ES-I3 (cell line): Measurements from ENCODE around the gene CHN1.

Source experiments
- H3K36me3 ChIP-seq: 2 replicates; pipeline ENCODE4 v1.6.1; 2013; ENCODE audit warnings: mild to moderate bottlenecking, low read length, control low read depth, moderate library complexity; ENCODE audit not compliant: insufficient read depth
- H3K4me1 ChIP-seq: 2 replicates; pipeline ENCODE4 v1.6.1; 2013; ENCODE audit warnings: mild to moderate bottlenecking, control low read depth, low read length; ENCODE audit not compliant: insufficient read depth
- H3K9ac ChIP-seq: 2 replicates; pipeline ENCODE4 v1.6.1; 2013; ENCODE audit warnings: low read depth, mild to moderate bottlenecking, low read length, moderate library complexity
- H3K9me3 ChIP-seq: 2 replicates; pipeline ENCODE4 v1.6.1; 2013; ENCODE audit warnings: mild to moderate bottlenecking, low read length, moderate library complexity; ENCODE audit not compliant: control insufficient read depth, insufficient read depth

Gene CHN1

DNA sequence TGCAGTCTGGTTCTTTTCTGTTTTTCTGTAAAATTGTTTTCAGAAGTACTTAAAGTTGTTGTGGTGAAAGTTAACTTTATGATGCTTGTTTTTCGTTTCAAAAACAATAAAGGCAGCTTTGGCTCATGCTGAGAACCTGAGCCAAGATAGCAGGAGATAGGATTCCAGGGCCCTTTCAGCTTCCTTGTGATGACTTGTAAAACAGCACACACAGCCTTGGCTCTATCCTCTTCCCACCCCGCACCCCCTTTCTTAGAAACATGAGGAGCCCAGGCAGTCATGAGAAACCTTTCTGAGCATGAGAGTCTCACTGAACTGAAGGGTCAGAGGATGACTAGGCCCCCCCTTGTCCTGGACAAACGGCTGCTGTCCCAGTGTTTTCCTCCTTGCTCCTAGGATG lies 228.5 kb downstream of the CHN1 start:
- Histone ChIP-seq H3K9me3 (no peaks in the 10 kb centered on the region), H3K9ac (no peak overlapping the region), H3K36me3 (no peaks in the 10 kb centered on the region), H3K4me1 (peaks cover 60% of the 10 kb centered on the region)

- H3K36me3 ChIP-seq, result no peaks in the 10 kb centered on the region
- no peaks in the 10 kb centered on the region for H3K9me3 ChIP-seq
- H3K4me1 ChIP-seq, result peaks cover 62% of the 10 kb centered on the region
These were observed 229.0 kb downstream of the CHN1 start for GRCh38 chr2:174776223-174776622.

DNA sequence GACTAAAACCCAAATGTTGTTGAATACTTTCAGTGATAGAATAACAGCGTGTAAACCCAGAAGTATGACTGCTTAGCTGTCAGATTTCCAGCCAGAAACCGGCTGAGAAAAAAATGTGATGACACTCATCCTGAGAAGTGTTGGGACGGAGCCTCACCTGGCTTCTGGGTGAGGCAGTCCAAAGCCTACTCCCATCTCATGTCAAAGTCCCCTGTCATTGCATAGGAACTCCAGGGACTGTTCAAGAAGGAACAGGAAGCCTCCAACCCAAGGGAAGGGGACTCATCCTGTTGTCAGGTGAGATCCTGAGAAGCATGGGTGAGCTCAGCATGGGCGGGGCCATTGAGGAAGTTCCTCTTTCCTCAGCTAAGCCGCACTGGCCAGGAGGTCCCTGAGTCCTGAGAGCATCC lies 229.6 kb downstream of the CHN1 start:
- no peaks in the 10 kb centered on the region for H3K9me3 ChIP-seq
- no peaks in the 10 kb centered on the region for H3K36me3 ChIP-seq
- peaks cover 63% of the 10 kb centered on the region for H3K4me1 ChIP-seq
- no peak overlapping the region for H3K9ac ChIP-seq

More at GRCh38 chr2:174776223-174776622, 229.0 kb downstream of the CHN1 start:
- H3K9ac ChIP-seq, result no peak overlapping the region

DNA sequence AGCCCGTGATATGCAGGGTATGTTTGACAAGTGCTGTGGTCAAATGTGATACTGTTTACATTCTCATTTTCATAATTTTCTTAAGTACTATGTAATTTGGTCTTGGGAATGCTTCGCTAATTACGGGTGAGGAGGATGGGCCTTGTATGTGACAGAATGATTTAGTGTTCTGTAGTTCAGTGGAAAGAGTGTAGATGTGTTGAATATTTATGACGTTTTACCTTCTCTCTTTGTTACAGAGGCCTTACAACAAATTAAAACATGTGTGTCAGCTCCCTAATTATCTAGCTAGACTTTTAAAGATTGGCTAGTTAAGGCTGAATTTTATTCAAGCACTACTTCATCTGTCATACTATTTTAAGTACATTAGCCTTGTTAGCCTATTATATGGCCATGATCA lies 230.3 kb downstream of the CHN1 start:
- H3K36me3 ChIP-seq, result no peaks in the 10 kb centered on the region
- H3K4me1 ChIP-seq, result peaks cover 59% of the 10 kb centered on the region
- no peaks in the 10 kb centered on the region for H3K9me3 ChIP-seq
- no peak overlapping the region for H3K9ac ChIP-seq

GRCh38 chr2:174773215-174773614 lies 232.0 kb downstream of the CHN1 start:
- H3K36me3 ChIP-seq, result no peaks in the 10 kb centered on the region
- no peak overlapping the region for H3K9ac ChIP-seq
- H3K4me1 ChIP-seq, result peaks cover 48% of the 10 kb centered on the region
- H3K9me3 ChIP-seq, result no peaks in the 10 kb centered on the region

DNA sequence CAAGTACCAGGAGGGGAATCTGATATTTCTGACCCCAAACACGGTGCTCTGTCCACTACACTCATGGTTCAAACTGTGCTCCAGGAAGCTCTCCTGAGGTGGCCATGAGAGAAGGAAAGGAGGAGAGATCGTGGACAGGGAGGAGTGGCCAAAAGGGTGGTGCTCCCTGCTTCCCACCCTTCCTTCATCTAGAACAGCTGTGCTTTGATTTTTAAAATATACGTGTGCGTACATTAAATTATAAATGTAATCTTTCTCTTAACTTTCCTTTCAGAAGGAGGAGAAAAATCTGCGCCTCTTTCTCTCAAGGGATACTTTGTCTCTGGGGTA lies 232.7 kb downstream of the CHN1 start:
- no peaks in the 10 kb centered on the region for H3K9me3 ChIP-seq
- no peaks in the 10 kb centered on the region for H3K36me3 ChIP-seq
- H3K4me1 ChIP-seq, result peaks cover 42% of the 10 kb centered on the region
- H3K9ac ChIP-seq, result peak overlapping the region; percentile 14; the same call in 1 of the 2 replicates

GRCh38 chr2:174771631-174772471 lies 233.3 kb downstream of the CHN1 start:
- H3K9ac ChIP-seq, result peak overlapping the region; percentile 14

DNA sequence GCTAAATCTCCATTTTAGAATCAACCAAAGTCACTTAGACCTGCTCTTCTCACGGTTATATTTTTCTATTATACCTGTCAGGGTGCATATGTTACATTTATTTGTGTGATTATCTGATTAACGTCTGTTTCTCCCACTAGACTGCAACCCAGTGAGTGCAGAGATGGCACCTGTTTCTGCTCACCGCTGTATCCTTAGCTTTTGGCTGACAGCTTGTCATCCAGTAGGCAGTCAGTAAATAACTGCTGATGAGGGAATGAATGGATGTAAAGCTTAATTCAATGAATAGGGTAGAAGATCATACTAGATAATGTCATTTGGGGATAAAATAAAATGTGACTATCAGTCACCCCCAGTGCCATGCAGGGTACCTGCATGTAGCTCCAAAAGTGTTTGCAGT lies 234.0 kb downstream of the CHN1 start:
- Histone ChIP-seq H3K9ac (no peak overlapping the region; the same call in 1 of the 2 replicates), H3K4me1 (peaks cover 36% of the 10 kb centered on the region), H3K36me3 (no peaks in the 10 kb centered on the region), H3K9me3 (no peaks in the 10 kb centered on the region)

More at GRCh38 chr2:174771631-174772471, 233.3 kb downstream of the CHN1 start:
- H3K36me3 ChIP-seq, result no peaks in the 10 kb centered on the region
- no peaks in the 10 kb centered on the region for H3K9me3 ChIP-seq
- peaks cover 40% of the 10 kb centered on the region for H3K4me1 ChIP-seq

DNA sequence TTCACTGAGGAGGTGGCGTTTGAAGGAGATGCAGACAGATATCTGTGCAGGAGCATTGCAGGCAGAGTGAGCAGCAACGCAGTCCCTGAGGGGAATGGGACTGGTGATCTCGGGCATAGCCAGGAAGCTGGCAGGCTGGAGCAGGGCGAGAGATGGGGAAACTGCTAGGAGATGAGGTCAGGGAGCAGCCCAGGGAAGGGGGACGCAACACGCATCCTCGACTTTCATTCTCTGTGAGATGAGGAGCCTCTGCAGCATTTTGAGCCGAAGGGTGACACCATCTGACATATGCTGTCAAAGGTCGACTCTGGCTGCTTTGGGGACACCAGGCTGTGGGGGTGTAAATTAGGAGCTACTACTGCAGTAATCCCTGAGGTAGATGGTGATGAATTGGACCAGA lies 236.6 kb downstream of the CHN1 start:
- peaks cover 27% of the 10 kb centered on the region for H3K4me1 ChIP-seq
- H3K9ac ChIP-seq, result no peak overlapping the region
- H3K36me3 ChIP-seq, result no peaks in the 10 kb centered on the region
- no peaks in the 10 kb centered on the region for H3K9me3 ChIP-seq

DNA sequence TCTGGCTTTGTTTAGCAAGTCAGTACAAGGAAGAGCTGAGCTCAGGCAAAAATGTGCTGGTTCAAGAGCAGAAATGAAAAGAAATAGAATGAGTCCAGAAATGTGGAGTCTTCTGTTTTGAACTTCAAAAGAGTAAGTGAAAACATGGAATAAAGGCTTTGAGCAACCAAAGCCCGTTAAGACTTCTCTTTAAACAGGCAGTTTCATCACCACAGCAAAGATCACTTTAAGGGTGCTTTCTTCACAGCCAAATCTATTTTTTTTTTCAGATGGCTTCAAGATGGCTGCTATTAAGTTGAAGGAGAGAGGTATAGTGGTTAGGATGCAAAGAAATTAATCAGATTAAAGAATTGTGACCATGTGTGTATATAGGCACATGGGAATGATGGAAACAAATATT lies 238.9 kb downstream of the CHN1 start:
- no peak overlapping the region for H3K9ac ChIP-seq
- no peaks in the 10 kb centered on the region for H3K9me3 ChIP-seq

GRCh38 chr2:174765576-174765975 lies 239.6 kb downstream of the CHN1 start:
- peaks cover 17% of the 10 kb centered on the region for H3K4me1 ChIP-seq
- no peaks in the 10 kb centered on the region for H3K9me3 ChIP-seq
- no peaks in the 10 kb centered on the region for H3K36me3 ChIP-seq

More for the DNA sequence above, 238.9 kb downstream of the CHN1 start:
- peaks cover 22% of the 10 kb centered on the region for H3K4me1 ChIP-seq
- H3K36me3 ChIP-seq, result no peaks in the 10 kb centered on the region

DNA sequence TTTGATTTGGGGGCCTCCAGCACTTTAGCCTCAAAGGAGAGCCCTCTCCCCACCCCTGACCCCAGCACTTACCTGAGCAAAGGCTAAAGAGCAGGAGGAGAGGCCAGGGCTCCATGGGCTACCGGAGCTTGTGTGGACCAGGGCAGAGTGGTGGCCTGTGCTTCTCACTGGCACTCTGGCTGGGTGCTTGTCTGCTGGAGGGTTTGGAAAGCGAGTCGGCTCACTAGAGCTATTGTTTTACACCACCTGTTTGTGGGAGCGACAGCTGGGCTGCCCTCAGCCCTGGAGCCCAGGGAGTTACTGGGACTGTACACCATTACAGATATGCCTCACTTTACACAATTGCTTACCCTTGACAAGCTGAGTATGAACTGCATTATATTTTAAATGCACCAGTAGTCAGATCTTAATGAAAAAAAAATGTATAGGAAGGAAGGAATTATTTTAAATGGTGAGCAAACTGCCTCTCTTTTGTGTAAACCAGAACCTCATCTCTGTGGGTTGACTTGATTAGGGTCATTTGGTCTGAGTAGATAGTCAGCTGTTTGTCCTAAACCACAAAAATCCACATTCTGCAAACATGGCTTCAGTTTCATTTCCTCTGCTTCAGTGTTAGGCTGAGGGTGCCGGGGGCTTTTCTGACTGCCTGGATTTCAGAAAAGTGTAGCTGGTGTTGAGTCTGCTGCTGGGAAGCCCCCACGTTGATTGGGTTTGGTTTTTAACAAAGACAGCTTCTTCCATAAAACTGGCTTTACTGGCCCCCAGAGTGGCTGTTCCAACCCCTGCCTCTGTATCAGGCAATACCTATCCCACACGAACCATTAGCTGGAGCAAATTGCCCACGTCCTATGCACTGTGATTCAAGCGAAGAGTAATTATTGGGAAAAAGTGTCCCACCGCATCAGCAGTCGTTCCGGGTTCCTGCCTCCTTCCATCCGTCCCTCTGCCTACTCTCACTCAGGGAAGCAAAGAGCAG lies 240.6 kb downstream of the CHN1 start, which contains the start of gene CHRNA1:
Gene CHRNA1, minus strand, starts transcription at position 193 of the 976 bp plus-strand sequence. Its CDS starts 78 bp downstream, at position 115.
- Histone ChIP-seq H3K9me3 (no peaks in the 10 kb centered on the region), H3K36me3 (no peaks in the 10 kb centered on the region), H3K4me1 (peaks cover 12% of the 10 kb centered on the region), H3K9ac (no peak within 1 kb of the TSS)

More at GRCh38 chr2:174765576-174765975, 239.6 kb downstream of the CHN1 start:
- H3K9ac ChIP-seq, result no peak overlapping the region

- Histone ChIP-seq H3K4me1 (peaks cover 12% of the 10 kb centered on the region), H3K9ac (no peak overlapping the region), H3K36me3 (no peaks in the 10 kb centered on the region)
These were observed 241.4 kb downstream of the CHN1 start for GRCh38 chr2:174763780-174764179.

GRCh38 chr2:174762464-174762863 lies 242.7 kb downstream of the CHN1 start:
- H3K9ac ChIP-seq, result no peak overlapping the region
- no peaks in the 10 kb centered on the region for H3K36me3 ChIP-seq
- H3K4me1 ChIP-seq, result peaks cover 12% of the 10 kb centered on the region
- H3K9me3 ChIP-seq, result no peaks in the 10 kb centered on the region

More at GRCh38 chr2:174763780-174764179, 241.4 kb downstream of the CHN1 start:
- H3K9me3 ChIP-seq, result no peaks in the 10 kb centered on the region
